ENCODE data around the gene PDLIM1.

Gene PDLIM1

GRCh38 chr10:95334805-95335144 lies 44.0 kb upstream of the PDLIM1 start:
- no peak for DNase-seq (ENCODE audit: low read depth)
- TF ChIP-seq POLR2A (IDR thresholded peaks at IDR 0.05; ENCODE audit: extremely low read depth, insufficient read length), result no peak
- no peak for TF ChIP-seq CTCF (IDR thresholded peaks at IDR 0.05; ENCODE audit: low read depth, low read length)
- TF ChIP-seq MYC (IDR thresholded peaks at IDR 0.05; ENCODE audit: low read depth, low read length), result no peak
- TF ChIP-seq MAX (IDR thresholded peaks at IDR 0.05; ENCODE audit: low read depth, low read length), result no peak
- H3K4me3 ChIP-seq (ENCODE audit: low read depth, low read length), result no peak overlapping the region

GRCh38 chr10:95333997-95334804 lies 43.4 kb upstream of the PDLIM1 start:
- H3K4me3 ChIP-seq (ENCODE audit: low read depth, low read length), result no peak overlapping the region
- no peak for TF ChIP-seq MAX (IDR thresholded peaks at IDR 0.05; ENCODE audit: low read depth, low read length)
- TF ChIP-seq POLR2A (IDR thresholded peaks at IDR 0.05; ENCODE audit: extremely low read depth, insufficient read length), result no peak
- no peak for TF ChIP-seq CTCF (IDR thresholded peaks at IDR 0.05; ENCODE audit: low read depth, low read length)
- no peak for DNase-seq (ENCODE audit: low read depth)

- H3K4me3 ChIP-seq (ENCODE audit: low read depth, low read length), result no peak overlapping the region
- DNase-seq (ENCODE audit: low read depth), result no peak
- TF ChIP-seq MAX (IDR thresholded peaks at IDR 0.05; ENCODE audit: low read depth, low read length) (no peak), CTCF (IDR thresholded peaks at IDR 0.05; ENCODE audit: low read depth, low read length) (no peak), MYC (IDR thresholded peaks at IDR 0.05; ENCODE audit: low read depth, low read length) (no peak), POLR2A (IDR thresholded peaks at IDR 0.05; ENCODE audit: extremely low read depth, insufficient read length) (no peak)
Observed at GRCh38 chr10:95332666-95333249, 42.0 kb upstream of the PDLIM1 start.

- TF ChIP-seq CTCF (IDR thresholded peaks at IDR 0.05; ENCODE audit: low read depth, low read length) (no peak), MAX (IDR thresholded peaks at IDR 0.05; ENCODE audit: low read depth, low read length) (no peak), POLR2A (IDR thresholded peaks at IDR 0.05; ENCODE audit: extremely low read depth, insufficient read length) (no peak), MYC (IDR thresholded peaks at IDR 0.05; ENCODE audit: low read depth, low read length) (no peak)
- no peak overlapping the region for H3K4me3 ChIP-seq (ENCODE audit: low read depth, low read length)
- DNase-seq (ENCODE audit: low read depth), result no peak
Observed at GRCh38 chr10:95331596-95332130, 40.9 kb upstream of the PDLIM1 start.

GRCh38 chr10:95330966-95331453 lies 40.2 kb upstream of the PDLIM1 start:
- no peak for DNase-seq (ENCODE audit: low read depth)

GRCh38 chr10:95329296-95329695 lies 38.5 kb upstream of the PDLIM1 start:
- TF ChIP-seq CTCF (IDR thresholded peaks at IDR 0.05; ENCODE audit: low read depth, low read length), result no peak
- TF ChIP-seq MAX (IDR thresholded peaks at IDR 0.05; ENCODE audit: low read depth, low read length), result no peak
- TF ChIP-seq MYC (IDR thresholded peaks at IDR 0.05; ENCODE audit: low read depth, low read length), result no peak
- TF ChIP-seq POLR2A (IDR thresholded peaks at IDR 0.05; ENCODE audit: extremely low read depth, insufficient read length), result no peak
- DNase-seq (ENCODE audit: low read depth), result no peak
- H3K4me3 ChIP-seq (ENCODE audit: low read depth, low read length), result no peak overlapping the region

More at GRCh38 chr10:95330966-95331453, 40.2 kb upstream of the PDLIM1 start:
- H3K4me3 ChIP-seq (ENCODE audit: low read depth, low read length), result no peak overlapping the region
- no peak for TF ChIP-seq MAX (IDR thresholded peaks at IDR 0.05; ENCODE audit: low read depth, low read length)
- no peak for TF ChIP-seq POLR2A (IDR thresholded peaks at IDR 0.05; ENCODE audit: extremely low read depth, insufficient read length)
